Measurements from ENCODE around the gene DENND5A. TPM values are rescaled to one million over a fixed set of nuclear protein-coding genes. Genes with fewer than 3 reads are reported as not detected.

Gene DENND5A
- total RNA-seq, 4 donors from 2014 or later = 103 to 135 (median 108) TPM

GRCh38 chr11:9310485-9311090, 45.4 kb upstream of the DENND5A start:
- intact Hi-C loops (cut with DNase I) = loop anchor here (5.0 to 10.0 kb wide), 3 partner anchors 43 to 154 kb away; partner anchors contain the start of genes DENND5A and ZNF143
- Histone ChIP-seq H3K27me3 (no peaks in the 10 kb centered on the region), H3K27ac (replicated peaks in 1 of 4) (no peak overlapping the region), H3K9me3 (no peaks in the 10 kb centered on the region), H3K4me1 (peaks cover 0 to 29% (median 23%) of the 10 kb centered on the region in 4 donors), H3K4me3 (no peak overlapping the region), H3K36me3 (no peaks in the 10 kb centered on the region)
- DNase-seq (ENCODE audit: extremely low spot score) = no peak
- 91% methylated on average over 3 of the region's 3 CpGs for WGBS
- TF ChIP-seq EP300 (IDR thresholded peaks at IDR 0.05) (no peak), POLR2A (IDR thresholded peaks at IDR 0.05; ENCODE audit: low read depth) (no peak), POLR2AphosphoS5 (IDR thresholded peaks at IDR 0.05) (no peak)
- TF ChIP-seq, protein P1, sequence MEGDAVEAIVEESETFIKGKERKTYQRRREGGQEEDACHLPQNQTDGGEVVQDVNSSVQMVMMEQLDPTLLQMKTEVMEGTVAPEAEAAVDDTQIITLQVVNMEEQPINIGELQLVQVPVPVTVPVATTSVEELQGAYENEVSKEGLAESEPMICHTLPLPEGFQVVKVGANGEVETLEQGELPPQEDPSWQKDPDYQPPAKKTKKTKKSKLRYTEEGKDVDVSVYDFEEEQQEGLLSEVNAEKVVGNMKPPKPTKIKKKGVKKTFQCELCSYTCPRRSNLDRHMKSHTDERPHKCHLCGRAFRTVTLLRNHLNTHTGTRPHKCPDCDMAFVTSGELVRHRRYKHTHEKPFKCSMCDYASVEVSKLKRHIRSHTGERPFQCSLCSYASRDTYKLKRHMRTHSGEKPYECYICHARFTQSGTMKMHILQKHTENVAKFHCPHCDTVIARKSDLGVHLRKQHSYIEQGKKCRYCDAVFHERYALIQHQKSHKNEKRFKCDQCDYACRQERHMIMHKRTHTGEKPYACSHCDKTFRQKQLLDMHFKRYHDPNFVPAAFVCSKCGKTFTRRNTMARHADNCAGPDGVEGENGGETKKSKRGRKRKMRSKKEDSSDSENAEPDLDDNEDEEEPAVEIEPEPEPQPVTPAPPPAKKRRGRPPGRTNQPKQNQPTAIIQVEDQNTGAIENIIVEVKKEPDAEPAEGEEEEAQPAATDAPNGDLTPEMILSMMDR (IDR thresholded peaks at IDR 0.05) = no peak

GRCh38 chr11:9304178-9304577, 39.0 kb upstream of the DENND5A start:
- TF ChIP-seq, protein P1 (IDR thresholded peaks at IDR 0.05) = no peak
- TF ChIP-seq POLR2A (IDR thresholded peaks at IDR 0.05; ENCODE audit: low read depth) (no peak), POLR2AphosphoS5 (IDR thresholded peaks at IDR 0.05) (no peak), EP300 (IDR thresholded peaks at IDR 0.05) (no peak)
- Histone ChIP-seq H3K27ac (replicated peaks in 1 of 4) (no peak overlapping the region), H3K27me3 (no peaks in the 10 kb centered on the region), H3K9me3 (no peaks in the 10 kb centered on the region), H3K4me1 (no peaks in the 10 kb centered on the region), H3K4me3 (no peak overlapping the region), H3K36me3 (peaks cover 0 to 7% (median 4%) of the 10 kb centered on the region in 4 donors)
- intact Hi-C loops (cut with DNase I) = no loop called here
- 81% methylated on average over 3 of the region's 3 CpGs for WGBS
- DNase-seq (ENCODE audit: extremely low spot score) = no peak

GRCh38 chr11:9302448-9302847, 37.3 kb upstream of the DENND5A start:
- Histone ChIP-seq H3K4me1 (no peaks in the 10 kb centered on the region), H3K4me3 (no peak overlapping the region), H3K27me3 (no peaks in the 10 kb centered on the region), H3K27ac (replicated peaks in 1 of 4) (no peak overlapping the region), H3K9me3 (no peaks in the 10 kb centered on the region), H3K36me3 (peaks cover 3 to 22% (median 16%) of the 10 kb centered on the region in 4 donors)
- DNase-seq (ENCODE audit: extremely low spot score) = peak; percentile 4
- intact Hi-C loops (cut with DNase I) = no loop called here
- no CpG with 5 or more reads among the region's 3 CpGs for WGBS
- TF ChIP-seq EP300 (IDR thresholded peaks at IDR 0.05) (no peak), POLR2AphosphoS5 (IDR thresholded peaks at IDR 0.05) (no peak), POLR2A (IDR thresholded peaks at IDR 0.05; ENCODE audit: low read depth) (no peak)
- TF ChIP-seq, protein P1 (IDR thresholded peaks at IDR 0.05) = no peak

DNA sequence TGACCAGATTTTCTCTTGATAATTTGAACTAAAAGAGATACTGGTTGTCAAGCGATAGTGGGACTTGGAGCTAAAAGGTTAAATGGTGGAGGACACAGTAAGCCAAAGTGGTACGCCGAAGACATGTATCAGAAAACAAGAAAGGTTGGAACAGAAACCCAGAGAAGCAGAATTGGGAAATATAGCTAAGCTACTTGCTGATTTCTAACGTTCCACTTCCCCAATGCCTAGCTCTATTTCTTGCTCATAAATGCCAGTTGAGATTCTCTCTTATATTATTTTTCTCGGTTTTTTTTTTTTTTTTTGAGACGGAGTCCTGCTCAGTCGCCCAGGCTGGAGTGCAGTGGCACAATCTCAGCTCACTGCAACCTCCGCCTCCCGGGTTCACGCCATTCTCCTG, 36.6 kb upstream of the DENND5A start:
- TF ChIP-seq EP300 (IDR thresholded peaks at IDR 0.05) = no peak
- TF ChIP-seq, protein P1 (IDR thresholded peaks at IDR 0.05) = no peak
- no peak for TF ChIP-seq POLR2A (IDR thresholded peaks at IDR 0.05; ENCODE audit: low read depth)
- Histone ChIP-seq H3K27ac (replicated peaks in 1 of 4) (no peak overlapping the region), H3K4me1 (no peaks in the 10 kb centered on the region), H3K9me3 (no peaks in the 10 kb centered on the region), H3K4me3 (no peak overlapping the region), H3K27me3 (no peaks in the 10 kb centered on the region), H3K36me3 (peaks cover 3 to 29% (median 18%) of the 10 kb centered on the region in 4 donors)
- peak; percentile 64 for DNase-seq (ENCODE audit: extremely low spot score)
- 65% methylated on average over 10 of the region's 10 CpGs for WGBS
- intact Hi-C loops (cut with DNase I) = no loop called here

- Histone ChIP-seq H3K9me3 (no peaks in the 10 kb centered on the region), H3K27ac (replicated peaks in 1 of 4) (no peak overlapping the region), H3K27me3 (no peaks in the 10 kb centered on the region), H3K36me3 (peaks cover under 1 to 56% (median 19%) of the 10 kb centered on the region in 4 donors), H3K4me1 (no peaks in the 10 kb centered on the region), H3K4me3 (no peak overlapping the region)
- 94% methylated on average over 7 of the region's 7 CpGs for WGBS
- TF ChIP-seq EP300 (IDR thresholded peaks at IDR 0.05) (no peak), POLR2AphosphoS5 (IDR thresholded peaks at IDR 0.05) (no peak), POLR2A (IDR thresholded peaks at IDR 0.05; ENCODE audit: low read depth) (no peak)
- TF ChIP-seq, protein P1 (IDR thresholded peaks at IDR 0.05) = no peak
- intact Hi-C loops (cut with DNase I) = no loop called here
- DNase-seq (ENCODE audit: extremely low spot score) = no peak
Observed at GRCh38 chr11:9293646-9294045, 28.5 kb upstream of the DENND5A start.

All from esophagus muscularis mucosa (tissue), 4 donors.